ENCODE data around the gene CPSF4L.

- no peak for TF ChIP-seq ZNF274 (IDR thresholded peaks at IDR 0.05; ENCODE audit: low read depth, low read length)
- TF ChIP-seq YY1 (IDR thresholded peaks at IDR 0.05; ENCODE audit: insufficient read depth, insufficient read length), result no peak
Measured at GRCh38 chr17:73269791-73270190, 8.1 kb upstream of the CPSF4L start.
